ENCODE results near the gene CYP3A5.

CYP3A5 gene

GRCh38 chr7:99617192-99617781 lies 62.5 kb downstream of the CYP3A5 start:
- TF ChIP-seq CTCF (IDR thresholded peaks at IDR 0.05; ENCODE audit: insufficient read depth, low read length, missing control alignments) = no peak
- ChIA-PET POLR2A (interaction anchor here (1.0 to 1.6 kb wide), 4 partner anchors 25 to 117 kb away, joined by 3 to 5 read pairs (median 4); partner anchors contain the start of genes ZKSCAN5 and ZNF394), CTCF (interaction anchor here (0.7 to 2.9 kb wide), 13 partner anchors 8 to 227 kb away, joined by 3 to 17 read pairs (median 3); partner anchors contain the start of gene ZKSCAN5)
- DNase-seq (ENCODE audit: low read depth, low spot score) = no peak
- H3K4me3 ChIP-seq (ENCODE audit: low read depth, low read length) = peak overlapping the region; percentile 92

- H3K4me3 ChIP-seq (ENCODE audit: low read depth, low read length) = peak within 1 kb of the TSS; percentile 92
- ChIA-PET POLR2A (interaction anchor here (0.5 to 1.6 kb wide), 9 partner anchors 26 to 116 kb away, joined by 3 to 5 read pairs (median 3); partner anchors contain the start of genes ZKSCAN5, ZNF394 and ZNF655), CTCF (interaction anchor here (0.6 to 2.9 kb wide), 16 partner anchors 8 to 228 kb away, joined by 3 to 17 read pairs (median 4); partner anchors contain the start of genes TMEM225B and ZKSCAN5)
- TF ChIP-seq CTCF (IDR thresholded peaks at IDR 0.05; ENCODE audit: insufficient read depth, low read length, missing control alignments) = peak; percentile 53
- peak; percentile 58 for DNase-seq (ENCODE audit: low read depth, low spot score)
Measured at GRCh38 chr7:99616359-99617191, 63.2 kb downstream of the CYP3A5 start, which contains the start of gene ZSCAN25. Gene ZSCAN25 (plus strand): TSS chr7:99616946. CDS start chr7:99619607, 2,661 bp downstream.

GRCh38 chr7:99615989-99616358 lies 63.8 kb downstream of the CYP3A5 start:
- POLR2A ChIA-PET = interaction anchor here (0.6 to 1.6 kb wide), 5 partner anchors 26 to 111 kb away, joined by 3 to 5 read pairs (median 3); partner anchors contain the start of genes ZKSCAN5 and ZNF655
- TF ChIP-seq CTCF (IDR thresholded peaks at IDR 0.05; ENCODE audit: insufficient read depth, low read length, missing control alignments) = no peak
- CTCF ChIA-PET = interaction anchor here (0.6 to 2.9 kb wide), 11 partner anchors 9 to 101 kb away, joined by 3 to 17 read pairs (median 4); partner anchors contain the start of gene TMEM225B
- H3K4me3 ChIP-seq (ENCODE audit: low read depth, low read length) = peak overlapping the region; percentile 92
- DNase-seq (ENCODE audit: low read depth, low spot score) = no peak

- ChIA-PET POLR2A (no interaction called here), CTCF (no interaction called here)
- H3K4me3 ChIP-seq (ENCODE audit: low read depth, low read length) = no peak overlapping the region
- no peak for TF ChIP-seq CTCF (IDR thresholded peaks at IDR 0.05; ENCODE audit: insufficient read depth, low read length, missing control alignments)
- DNase-seq (ENCODE audit: low read depth, low spot score) = no peak
Measured at GRCh38 chr7:99614495-99614894, 65.3 kb downstream of the CYP3A5 start.

- POLR2A ChIA-PET = no interaction called here
- H3K4me3 ChIP-seq (ENCODE audit: low read depth, low read length) = no peak overlapping the region
- TF ChIP-seq CTCF (IDR thresholded peaks at IDR 0.05; ENCODE audit: insufficient read depth, low read length, missing control alignments) = no peak
- DNase-seq (ENCODE audit: low read depth, low spot score) = no peak
- CTCF ChIA-PET = no interaction called here
Measured at GRCh38 chr7:99607548-99607947, 72.2 kb downstream of the CYP3A5 start.

- ChIA-PET CTCF (interaction anchor here (0.8 kb wide), 1 partner anchor 10 kb away, joined by 3 read pairs; no protein-coding TSS in a partner anchor), POLR2A (no interaction called here)
- H3K4me3 ChIP-seq (ENCODE audit: low read depth, low read length) = no peak overlapping the region
- DNase-seq (ENCODE audit: low read depth, low spot score) = no peak
- no peak for TF ChIP-seq CTCF (IDR thresholded peaks at IDR 0.05; ENCODE audit: insufficient read depth, low read length, missing control alignments)
Measured at GRCh38 chr7:99606531-99606930, 73.3 kb downstream of the CYP3A5 start.
